Ishikawa (cell line): ENCODE results near the gene FBXO31.

Experiments
- CEBPB ChIP-seq: IDR thresholded peaks from 2 replicates; pipeline ENCODE4 v1.6.1; 2012
- CREB1 ChIP-seq: IDR thresholded peaks from 2 replicates; pipeline ENCODE4 v1.6.1; 2012; ENCODE audit warnings: low read depth
- EGR1 ChIP-seq: IDR thresholded peaks from 2 replicates; pipeline ENCODE4 v1.6.1; 2012
- EP300 ChIP-seq: IDR thresholded peaks from 2 replicates; pipeline ENCODE4 v1.6.1; 2012; ENCODE audit warnings: borderline replicate concordance
- NFIC ChIP-seq: IDR thresholded peaks from 2 replicates; pipeline ENCODE4 v1.6.1; 2012
- RAD21 ChIP-seq: IDR thresholded peaks from 2 replicates; pipeline ENCODE4 v1.6.1; 2012; ENCODE audit warnings: low read depth
- REST ChIP-seq: IDR thresholded peaks from 2 replicates; pipeline ENCODE4 v1.6.1; 2012; ENCODE audit warnings: low read depth, mild to moderate bottlenecking
- TAF1 ChIP-seq: IDR thresholded peaks from 2 replicates; pipeline ENCODE4 v1.6.1; 2012; ENCODE audit warnings: low read depth, mild to moderate bottlenecking
- TEAD4 ChIP-seq: IDR thresholded peaks from 2 replicates; pipeline ENCODE4 v1.6.1; 2012
- YY1 ChIP-seq: IDR thresholded peaks from 2 replicates; pipeline ENCODE4 v1.6.1; 2012; ENCODE audit warnings: low read depth
- TF ChIP-seq, protein P1 (sequence below): IDR thresholded peaks from 2 replicates; pipeline ENCODE4 v1.6.1; 2012

GRCh38 chr16:87384162-87384874 lies 742 bp upstream of the FBXO31 start:
- TF ChIP-seq YY1: no peak
- TF ChIP-seq, protein P1, sequence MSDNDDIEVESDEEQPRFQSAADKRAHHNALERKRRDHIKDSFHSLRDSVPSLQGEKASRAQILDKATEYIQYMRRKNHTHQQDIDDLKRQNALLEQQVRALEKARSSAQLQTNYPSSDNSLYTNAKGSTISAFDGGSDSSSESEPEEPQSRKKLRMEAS: no peak; the same call in 1 of the 2 replicates
- no peak for TF ChIP-seq TAF1
- TF ChIP-seq EP300: no peak; the same call in 1 of the 2 replicates
- no peak for TF ChIP-seq EGR1
- no peak for TF ChIP-seq TEAD4
- TF ChIP-seq REST: no peak
- no peak for TF ChIP-seq CREB1
- no peak for TF ChIP-seq CEBPB
- TF ChIP-seq RAD21: no peak
- TF ChIP-seq NFIC: no peak
